Measurements from ENCODE around the gene GAPDH. TPM values are rescaled to one million over a fixed set of nuclear protein-coding genes. Genes with fewer than 3 reads are reported as not detected.

Gene GAPDH
- total and polyA plus RNA-seq, 10 of the 15 experiments (the other 5 are each of a cell fraction or from before 2014, with no cell fraction given): 5,606 to 14,240 (median 9,400) TPM

GRCh38 chr12:6522193-6522592 lies 12.1 kb upstream of the GAPDH start:
- DNase-seq (ENCODE audit: low read depth, low spot score) (no peak), FAIRE-seq (no peak), ATAC-seq (no peak)
- no peaks in the 10 kb centered on the region for H3K79me2 ChIP-seq (ENCODE audit: control insufficient read depth, insufficient read depth, low read length)
- H3K27ac ChIP-seq (ENCODE audit: control insufficient read depth, insufficient read depth): no peak overlapping the region
- ChIA-PET POLR2A (no interaction called here), SMC1A (ENCODE audit: uncharacterized antibody, unreplicated experiment) (no interaction called here), CTCF (no interaction called here), RAD21 (ENCODE audit: unreplicated experiment) (interaction anchor here (1.1 kb wide), 1 partner anchor 18 kb away, joined by 3 read pairs; no protein-coding TSS in a partner anchor)
- H3K27me3 ChIP-seq (replicated peaks in 1 of 2; ENCODE audit: control insufficient read depth in 2 of 2, insufficient read depth in 2 of 2, low read length in 1 of 2): no peaks in the 10 kb centered on the region
- in situ Hi-C loops (cut with MboI): no loop called here
- H3K4me3 ChIP-seq: no peak overlapping the region
- H4K20me1 ChIP-seq (ENCODE audit: control insufficient read depth, insufficient read depth): no peaks in the 10 kb centered on the region
- H3K9me3 ChIP-seq (replicated peaks; ENCODE audit: control insufficient read depth, insufficient read depth, low read length): no peaks in the 10 kb centered on the region
- H3K9ac ChIP-seq (ENCODE audit: control insufficient read depth, insufficient read depth, low read length): no peak overlapping the region
- no peaks in the 10 kb centered on the region for H3K4me1 ChIP-seq (ENCODE audit: control insufficient read depth, insufficient read depth, low read length)
- intact Hi-C loops (cut with micrococcal nuclease; ENCODE audit: unreplicated experiment): no loop called here
- peaks cover 50 to 74% of the 10 kb centered on the region in 2 experiments for H3K36me3 ChIP-seq (ENCODE audit: control insufficient read depth in 2 of 2, insufficient read depth in 2 of 2, low read length in 1 of 2)
- 92% methylated on average over 10 of the region's 10 CpGs for WGBS (ENCODE audit: insufficient coverage, insufficient replicate concordance, low lambda C conversion rate, missing lambda C conversion rate)
- H2AFZ ChIP-seq (ENCODE audit: control insufficient read depth, low read depth, low read length): no peak overlapping the region
- TF ChIP-seq, protein P1, sequence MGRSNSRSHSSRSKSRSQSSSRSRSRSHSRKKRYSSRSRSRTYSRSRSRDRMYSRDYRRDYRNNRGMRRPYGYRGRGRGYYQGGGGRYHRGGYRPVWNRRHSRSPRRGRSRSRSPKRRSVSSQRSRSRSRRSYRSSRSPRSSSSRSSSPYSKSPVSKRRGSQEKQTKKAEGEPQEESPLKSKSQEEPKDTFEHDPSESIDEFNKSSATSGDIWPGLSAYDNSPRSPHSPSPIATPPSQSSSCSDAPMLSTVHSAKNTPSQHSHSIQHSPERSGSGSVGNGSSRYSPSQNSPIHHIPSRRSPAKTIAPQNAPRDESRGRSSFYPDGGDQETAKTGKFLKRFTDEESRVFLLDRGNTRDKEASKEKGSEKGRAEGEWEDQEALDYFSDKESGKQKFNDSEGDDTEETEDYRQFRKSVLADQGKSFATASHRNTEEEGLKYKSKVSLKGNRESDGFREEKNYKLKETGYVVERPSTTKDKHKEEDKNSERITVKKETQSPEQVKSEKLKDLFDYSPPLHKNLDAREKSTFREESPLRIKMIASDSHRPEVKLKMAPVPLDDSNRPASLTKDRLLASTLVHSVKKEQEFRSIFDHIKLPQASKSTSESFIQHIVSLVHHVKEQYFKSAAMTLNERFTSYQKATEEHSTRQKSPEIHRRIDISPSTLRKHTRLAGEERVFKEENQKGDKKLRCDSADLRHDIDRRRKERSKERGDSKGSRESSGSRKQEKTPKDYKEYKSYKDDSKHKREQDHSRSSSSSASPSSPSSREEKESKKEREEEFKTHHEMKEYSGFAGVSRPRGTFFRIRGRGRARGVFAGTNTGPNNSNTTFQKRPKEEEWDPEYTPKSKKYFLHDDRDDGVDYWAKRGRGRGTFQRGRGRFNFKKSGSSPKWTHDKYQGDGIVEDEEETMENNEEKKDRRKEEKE (IDR thresholded peaks at IDR 0.05): no peak
- TF ChIP-seq HDAC6 (IDR thresholded peaks at IDR 0.05; ENCODE audit: unreplicated experiment) (no peak), ASH2L (IDR thresholded peaks at IDR 0.05; ENCODE audit: borderline replicate concordance, low read depth) (no peak), CBX5 (IDR thresholded peaks at IDR 0.05; ENCODE audit: low read depth) (no peak), MXI1 (IDR thresholded peaks at IDR 0.05; ENCODE audit: low read depth, low read length) (no peak), NFIC (IDR thresholded peaks at IDR 0.05; ENCODE audit: low read depth, low read length) (no peak), EZH2 (IDR thresholded peaks at IDR 0.05; ENCODE audit: borderline replicate concordance, control insufficient read depth, low read depth, low read length) (no peak), IKZF1 (conservative IDR thresholded peaks at IDR 0.05) (no peak), SMARCA5 (IDR thresholded peaks at IDR 0.05) (no peak)
- TF ChIP-seq, protein P2, sequence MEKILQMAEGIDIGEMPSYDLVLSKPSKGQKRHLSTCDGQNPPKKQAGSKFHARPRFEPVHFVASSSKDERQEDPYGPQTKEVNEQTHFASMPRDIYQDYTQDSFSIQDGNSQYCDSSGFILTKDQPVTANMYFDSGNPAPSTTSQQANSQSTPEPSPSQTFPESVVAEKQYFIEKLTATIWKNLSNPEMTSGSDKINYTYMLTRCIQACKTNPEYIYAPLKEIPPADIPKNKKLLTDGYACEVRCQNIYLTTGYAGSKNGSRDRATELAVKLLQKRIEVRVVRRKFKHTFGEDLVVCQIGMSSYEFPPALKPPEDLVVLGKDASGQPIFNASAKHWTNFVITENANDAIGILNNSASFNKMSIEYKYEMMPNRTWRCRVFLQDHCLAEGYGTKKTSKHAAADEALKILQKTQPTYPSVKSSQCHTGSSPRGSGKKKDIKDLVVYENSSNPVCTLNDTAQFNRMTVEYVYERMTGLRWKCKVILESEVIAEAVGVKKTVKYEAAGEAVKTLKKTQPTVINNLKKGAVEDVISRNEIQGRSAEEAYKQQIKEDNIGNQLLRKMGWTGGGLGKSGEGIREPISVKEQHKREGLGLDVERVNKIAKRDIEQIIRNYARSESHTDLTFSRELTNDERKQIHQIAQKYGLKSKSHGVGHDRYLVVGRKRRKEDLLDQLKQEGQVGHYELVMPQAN (conservative IDR thresholded peaks at IDR 0.05): no peak
- no peak overlapping the region for H3K4me2 ChIP-seq (ENCODE audit: control insufficient read depth, insufficient read depth)
- no TSS peak for BruUV-seq (replicated peaks)
